Hepatocyte (in vitro differentiated cells): ENCODE results near the gene AUTS2.

Experiments
- EZH2 ChIP-seq: fragments of 200-600 bp; sonication (generic); IDR thresholded peaks from 2 replicates; pipeline ENCODE4 v1.6.1; 2016; ENCODE audit warnings: antibody characterized with exemption, mild to moderate bottlenecking, borderline replicate concordance
- TF ChIP-seq, protein P1 (sequence below): fragments of 200-600 bp; sonication (generic); IDR thresholded peaks from 2 replicates; pipeline ENCODE4 v1.5.1; 2016; ENCODE audit warnings: antibody characterized with exemption, mild to moderate bottlenecking; ENCODE audit not compliant: poor library complexity

DNA sequence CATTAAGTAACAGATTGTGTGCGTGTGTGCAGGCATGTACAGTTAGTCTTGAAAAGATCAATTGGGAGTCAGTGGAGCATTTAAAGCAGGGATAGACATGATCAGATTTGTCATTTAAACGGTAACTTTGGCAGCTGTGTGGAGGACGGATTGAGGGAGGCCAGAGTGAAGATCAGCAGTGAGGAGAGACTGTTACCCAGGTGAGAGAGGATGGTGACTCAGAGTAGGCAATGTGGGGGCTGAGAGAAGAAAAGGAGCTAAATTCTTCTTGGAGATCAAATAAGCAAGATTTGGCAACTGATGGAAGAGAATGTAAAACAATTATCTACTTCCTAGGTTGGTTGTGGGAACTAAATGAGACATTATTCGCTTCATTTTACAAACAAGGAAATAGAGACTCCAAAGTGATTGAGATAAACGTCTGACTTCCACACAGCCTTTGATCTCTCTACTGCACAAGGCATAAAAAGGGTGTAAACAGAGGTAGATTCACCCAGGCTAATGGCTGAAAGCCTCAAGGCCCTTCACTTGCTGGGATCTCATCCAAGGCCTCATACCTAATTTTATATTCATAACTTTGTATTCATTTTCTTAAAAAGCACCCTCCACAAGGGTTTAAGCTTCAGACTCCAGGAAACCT lies 868.6 kb downstream of the AUTS2 start:
- TF ChIP-seq, protein P1, sequence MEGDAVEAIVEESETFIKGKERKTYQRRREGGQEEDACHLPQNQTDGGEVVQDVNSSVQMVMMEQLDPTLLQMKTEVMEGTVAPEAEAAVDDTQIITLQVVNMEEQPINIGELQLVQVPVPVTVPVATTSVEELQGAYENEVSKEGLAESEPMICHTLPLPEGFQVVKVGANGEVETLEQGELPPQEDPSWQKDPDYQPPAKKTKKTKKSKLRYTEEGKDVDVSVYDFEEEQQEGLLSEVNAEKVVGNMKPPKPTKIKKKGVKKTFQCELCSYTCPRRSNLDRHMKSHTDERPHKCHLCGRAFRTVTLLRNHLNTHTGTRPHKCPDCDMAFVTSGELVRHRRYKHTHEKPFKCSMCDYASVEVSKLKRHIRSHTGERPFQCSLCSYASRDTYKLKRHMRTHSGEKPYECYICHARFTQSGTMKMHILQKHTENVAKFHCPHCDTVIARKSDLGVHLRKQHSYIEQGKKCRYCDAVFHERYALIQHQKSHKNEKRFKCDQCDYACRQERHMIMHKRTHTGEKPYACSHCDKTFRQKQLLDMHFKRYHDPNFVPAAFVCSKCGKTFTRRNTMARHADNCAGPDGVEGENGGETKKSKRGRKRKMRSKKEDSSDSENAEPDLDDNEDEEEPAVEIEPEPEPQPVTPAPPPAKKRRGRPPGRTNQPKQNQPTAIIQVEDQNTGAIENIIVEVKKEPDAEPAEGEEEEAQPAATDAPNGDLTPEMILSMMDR, result no peak
- no peak for TF ChIP-seq EZH2
